GM19193 (cell line): ENCODE measurements around the gene FNDC11.

Source experiments
- POLR2A ChIP-seq: IDR thresholded peaks from 4 replicates; pipeline ENCODE4 v1.6.1; 2011; ENCODE audit not compliant: insufficient read depth, insufficient read length; ENCODE audit errors: extremely low read depth

Gene FNDC11

DNA sequence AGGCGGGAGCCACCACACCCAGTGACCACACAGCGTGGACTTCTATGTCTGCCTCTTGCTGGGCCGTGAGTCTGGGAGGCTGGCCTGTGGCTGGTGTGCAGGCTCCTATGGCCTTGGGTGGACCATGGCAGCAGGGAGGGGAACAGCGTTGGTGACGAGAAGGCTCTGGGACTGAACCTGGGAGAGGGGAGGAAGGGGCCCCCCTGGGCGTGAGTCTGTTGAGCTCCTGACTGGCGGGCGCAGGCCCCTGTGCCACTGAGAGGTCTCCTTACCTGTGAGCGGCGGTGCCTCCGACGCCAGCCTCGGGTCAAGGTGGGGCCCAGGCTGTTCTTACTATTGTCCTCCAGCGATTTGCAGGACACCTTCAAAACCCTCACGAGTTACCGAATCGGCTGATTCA lies 32.8 kb downstream of the FNDC11 start:
- TF ChIP-seq POLR2A, result no peak

DNA sequence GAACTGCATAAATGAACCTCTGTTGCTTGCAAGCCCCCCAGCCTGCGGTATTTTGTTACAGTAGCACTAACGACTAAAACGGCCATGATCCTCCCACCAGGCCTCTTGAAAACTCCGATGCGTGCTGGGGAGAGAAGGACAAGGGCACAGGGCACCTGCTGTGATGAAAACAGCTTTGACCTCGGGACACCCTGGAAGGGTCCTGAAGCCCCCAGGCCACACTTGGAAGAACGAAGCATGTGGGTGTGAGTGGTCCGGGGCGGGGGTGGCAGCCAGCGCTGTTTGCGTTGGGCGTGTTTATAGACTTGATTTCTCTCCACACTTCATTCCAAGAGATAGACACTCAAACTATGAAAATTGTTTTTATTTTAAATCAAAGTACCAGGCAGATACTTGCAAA lies 33.3 kb downstream of the FNDC11 start:
- no peak for TF ChIP-seq POLR2A

- TF ChIP-seq POLR2A, result no peak
These were observed 34.0 kb downstream of the FNDC11 start for GRCh38 chr20:63587776-63588591.

DNA sequence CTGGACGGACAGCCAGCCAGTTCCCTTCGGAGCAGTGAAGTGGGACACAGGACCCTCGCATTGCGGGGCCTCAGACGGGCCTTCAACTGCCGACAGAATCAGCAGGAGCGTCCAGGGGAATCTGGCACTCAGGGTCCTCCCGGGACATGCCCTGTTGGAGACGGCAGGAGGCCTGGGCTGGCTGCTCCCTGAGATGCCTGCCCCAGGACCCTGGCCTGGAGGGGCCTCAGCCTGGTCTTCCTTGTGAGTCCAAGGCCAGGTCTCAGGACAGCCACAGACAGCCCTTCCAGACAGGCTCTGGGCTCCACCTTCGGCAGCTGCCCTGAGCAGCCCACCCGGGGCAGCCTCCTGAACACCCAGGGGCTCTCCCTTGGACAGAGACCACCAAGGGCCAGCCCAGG lies 34.7 kb downstream of the FNDC11 start:
- no peak for TF ChIP-seq POLR2A

GRCh38 chr20:63589261-63590217 lies 35.6 kb downstream of the FNDC11 start:
- no peak for TF ChIP-seq POLR2A

GRCh38 chr20:63590218-63591146 lies 36.5 kb downstream of the FNDC11 start:
- no peak for TF ChIP-seq POLR2A

- no peak for TF ChIP-seq POLR2A
These were observed 37.2 kb downstream of the FNDC11 start for GRCh38 chr20:63591147-63591533.

GRCh38 chr20:63591786-63592355 lies 37.9 kb downstream of the FNDC11 start:
- no peak for TF ChIP-seq POLR2A

DNA sequence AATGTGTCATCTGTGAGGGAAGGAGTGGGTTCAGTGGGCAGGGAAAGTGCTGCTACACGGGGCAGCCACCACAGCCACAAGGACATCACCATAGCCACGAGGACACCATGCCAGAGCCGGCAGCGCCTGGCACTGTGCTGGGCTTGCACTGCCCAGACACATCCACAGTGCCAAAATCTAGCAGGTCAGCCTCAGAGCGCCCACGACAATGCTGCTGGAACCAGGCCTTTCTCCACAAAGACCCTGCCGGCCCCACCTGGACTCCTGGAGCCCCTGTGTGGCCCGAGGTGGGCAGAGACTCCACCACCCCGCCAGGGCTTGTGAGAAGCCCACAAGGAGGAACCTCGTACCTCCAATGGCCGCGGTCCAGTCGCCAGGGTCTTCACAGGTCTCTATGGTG lies 38.7 kb downstream of the FNDC11 start:
- no peak for TF ChIP-seq POLR2A

GRCh38 chr20:63594043-63594561 lies 40.1 kb downstream of the FNDC11 start:
- no peak for TF ChIP-seq POLR2A

DNA sequence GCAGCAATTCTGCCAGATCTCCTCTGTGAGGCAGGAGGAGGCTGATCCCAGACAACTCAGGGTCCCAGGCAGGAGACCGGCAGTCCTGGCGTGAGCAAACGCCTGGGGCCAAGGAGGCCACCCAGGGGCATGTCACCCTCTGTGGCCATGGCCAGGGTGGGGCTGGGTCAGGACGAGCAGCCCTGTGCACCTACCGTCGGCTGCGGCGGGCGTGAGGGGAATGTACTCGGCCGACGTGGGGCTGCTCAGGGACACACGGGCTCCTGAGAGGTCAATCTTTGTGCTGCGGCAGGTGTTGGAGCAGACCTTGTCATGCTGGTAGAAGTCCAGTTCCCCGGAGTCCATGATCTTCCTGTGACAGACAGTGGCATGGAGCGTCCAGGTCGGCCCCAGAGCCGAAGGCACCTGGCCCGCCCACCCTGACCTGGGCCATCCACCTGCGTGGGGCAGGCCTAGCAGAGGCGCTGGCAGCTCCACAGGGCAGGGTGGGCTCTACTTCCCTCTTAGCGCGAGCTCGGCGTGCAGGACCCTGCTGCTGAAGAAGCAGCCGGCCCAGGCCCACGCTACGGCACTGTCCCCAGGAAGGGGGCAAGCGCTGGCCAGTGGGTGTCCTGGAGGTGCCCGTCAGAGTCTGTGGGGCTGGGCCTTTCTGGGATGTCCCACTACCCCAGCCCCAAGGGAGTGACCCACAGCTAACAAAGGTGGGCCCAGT lies 41.6 kb downstream of the FNDC11 start:
- no peak for TF ChIP-seq POLR2A

- no peak for TF ChIP-seq POLR2A
These were observed 42.5 kb downstream of the FNDC11 start for GRCh38 chr20:63596423-63596822.

DNA sequence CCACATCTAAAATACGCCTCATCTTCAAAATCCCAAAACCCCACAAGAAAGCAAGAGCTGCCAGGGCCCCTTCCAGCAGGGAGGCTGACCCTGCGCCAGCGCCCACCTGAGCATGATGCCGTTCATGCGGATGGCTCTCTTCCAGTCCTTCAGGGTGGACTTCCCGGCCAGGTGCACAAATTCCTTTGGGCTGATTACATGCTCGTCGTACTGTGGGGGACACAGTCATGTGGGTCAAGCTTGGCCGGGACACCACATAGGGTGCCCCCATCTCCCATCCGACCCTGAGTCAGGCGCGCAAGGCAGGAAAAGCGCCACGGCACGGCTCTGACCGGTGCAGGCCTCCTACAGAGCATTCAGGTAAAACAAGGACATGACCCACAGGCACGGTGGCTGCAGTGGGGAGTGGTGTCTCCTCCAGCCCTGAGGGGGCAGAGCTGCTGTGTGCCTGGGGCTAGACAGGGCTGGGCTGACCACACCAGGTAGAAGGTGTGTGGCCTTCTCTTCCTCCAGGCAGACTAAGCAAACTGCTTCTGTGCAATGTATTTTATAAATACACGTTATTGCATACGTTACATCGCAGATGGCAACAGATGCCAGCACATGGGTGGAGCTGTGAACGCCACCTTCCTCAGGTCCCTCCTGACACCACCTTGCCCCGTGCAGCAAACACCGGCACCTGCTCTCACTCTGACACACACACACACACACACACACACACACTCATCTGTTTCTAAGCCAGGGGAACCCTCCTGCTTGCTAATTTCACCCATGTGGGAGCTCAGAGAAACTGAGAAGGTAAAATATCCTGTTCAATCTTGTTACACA lies 43.9 kb downstream of the FNDC11 start:
- TF ChIP-seq POLR2A, result no peak
